ENCODE results near the gene ZSWIM3.

GRCh38 chr20:45822857-45823256 is 34.6 kb upstream of the ZSWIM3 start:
- TF ChIP-seq CTCF (IDR thresholded peaks at IDR 0.05) (no peak), POLR2A (IDR thresholded peaks at IDR 0.05) (no peak)
